Astrocyte of the spinal cord (primary cell): ENCODE measurements around the gene MED13L.

Experiments used
- DNase-seq: peaks from one replicate; pipeline ENCODE4 v3.0.0; 2011; ENCODE audit warnings: low read depth, low spot score
- H3K4me3 ChIP-seq: 2 replicates; pipeline ENCODE4 v1.5.1; 2011; ENCODE audit warnings: low read depth, mild to moderate bottlenecking, low read length, moderate library complexity
- in situ Hi-C: cut with HindIII; loops from 2 replicates; pipeline ENCODE4 v1.10.0; 2017; ENCODE audit warnings: low sequenced_read_pairs
- TF ChIP-seq, protein P1 (sequence below): IDR thresholded peaks from 2 replicates; pipeline ENCODE4 v1.5.1; 2012; ENCODE audit warnings: low read depth, mild to moderate bottlenecking, low read length, inconsistent platforms

MED13L gene

DNA sequence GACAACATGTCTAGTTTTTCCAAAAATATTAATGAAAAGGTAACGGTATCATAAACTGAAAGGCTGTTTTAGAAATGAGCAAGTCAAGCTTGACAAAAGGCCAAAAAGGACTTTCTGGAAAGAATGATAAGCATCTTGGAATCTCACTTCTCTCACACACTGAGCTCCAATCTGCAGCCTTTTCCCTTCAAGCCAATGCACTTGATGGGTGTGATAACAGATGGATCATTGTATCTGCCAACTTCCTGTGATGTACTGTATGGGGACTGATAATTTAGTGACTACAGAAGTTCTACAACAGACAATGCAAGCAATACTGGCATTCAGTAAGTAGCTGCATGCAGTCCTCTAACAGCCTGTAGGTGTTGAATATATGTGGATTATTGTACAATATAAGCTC lies 147.1 kb downstream of the MED13L start:
- in situ Hi-C loops, result no loop called here
- no peak overlapping the region for H3K4me3 ChIP-seq
- DNase-seq, result peak; percentile 52
- TF ChIP-seq, protein P1, sequence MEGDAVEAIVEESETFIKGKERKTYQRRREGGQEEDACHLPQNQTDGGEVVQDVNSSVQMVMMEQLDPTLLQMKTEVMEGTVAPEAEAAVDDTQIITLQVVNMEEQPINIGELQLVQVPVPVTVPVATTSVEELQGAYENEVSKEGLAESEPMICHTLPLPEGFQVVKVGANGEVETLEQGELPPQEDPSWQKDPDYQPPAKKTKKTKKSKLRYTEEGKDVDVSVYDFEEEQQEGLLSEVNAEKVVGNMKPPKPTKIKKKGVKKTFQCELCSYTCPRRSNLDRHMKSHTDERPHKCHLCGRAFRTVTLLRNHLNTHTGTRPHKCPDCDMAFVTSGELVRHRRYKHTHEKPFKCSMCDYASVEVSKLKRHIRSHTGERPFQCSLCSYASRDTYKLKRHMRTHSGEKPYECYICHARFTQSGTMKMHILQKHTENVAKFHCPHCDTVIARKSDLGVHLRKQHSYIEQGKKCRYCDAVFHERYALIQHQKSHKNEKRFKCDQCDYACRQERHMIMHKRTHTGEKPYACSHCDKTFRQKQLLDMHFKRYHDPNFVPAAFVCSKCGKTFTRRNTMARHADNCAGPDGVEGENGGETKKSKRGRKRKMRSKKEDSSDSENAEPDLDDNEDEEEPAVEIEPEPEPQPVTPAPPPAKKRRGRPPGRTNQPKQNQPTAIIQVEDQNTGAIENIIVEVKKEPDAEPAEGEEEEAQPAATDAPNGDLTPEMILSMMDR, result no peak

DNA sequence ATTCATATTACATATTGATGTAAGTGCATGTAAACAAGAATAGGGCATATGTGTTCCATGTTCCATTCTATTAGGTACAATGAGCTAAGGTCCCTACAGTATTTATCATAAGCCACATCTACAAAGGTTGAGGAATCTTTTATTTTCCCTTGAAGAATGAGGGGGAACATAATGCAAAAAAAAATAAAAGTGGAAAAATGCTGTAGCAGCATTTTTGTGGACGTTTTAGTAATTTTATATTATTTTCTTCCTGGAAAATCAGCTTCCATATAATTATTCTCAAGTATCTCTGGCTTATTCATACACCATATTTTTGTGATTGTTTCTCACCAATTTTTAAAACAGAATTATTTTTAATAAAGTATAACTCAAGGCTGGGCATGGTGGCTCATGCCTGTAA lies 148.7 kb downstream of the MED13L start:
- no peak for DNase-seq
- no peak overlapping the region for H3K4me3 ChIP-seq
- TF ChIP-seq, protein P1, result no peak
- in situ Hi-C loops, result no loop called here

DNA sequence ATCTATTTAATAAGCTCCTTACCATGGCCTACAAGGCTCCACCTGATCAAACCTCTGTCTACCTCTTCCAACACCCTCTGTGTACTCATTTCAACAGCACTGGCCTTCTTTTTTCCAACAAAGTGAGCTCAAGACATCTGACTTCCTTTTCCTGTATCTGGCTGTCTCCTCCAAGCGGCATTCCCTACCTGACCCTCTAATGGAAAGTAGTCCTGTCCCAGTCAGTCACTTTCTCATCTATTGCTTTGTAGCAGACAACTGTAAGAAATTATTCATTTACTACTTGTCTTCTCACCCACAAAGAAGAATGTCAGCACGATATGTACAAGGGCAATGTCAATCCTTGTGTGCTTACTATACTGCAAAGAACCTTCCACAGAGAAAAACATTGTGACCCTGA lies 149.6 kb downstream of the MED13L start:
- no peak for DNase-seq
- TF ChIP-seq, protein P1, result no peak
- in situ Hi-C loops, result no loop called here
- no peak overlapping the region for H3K4me3 ChIP-seq

DNA sequence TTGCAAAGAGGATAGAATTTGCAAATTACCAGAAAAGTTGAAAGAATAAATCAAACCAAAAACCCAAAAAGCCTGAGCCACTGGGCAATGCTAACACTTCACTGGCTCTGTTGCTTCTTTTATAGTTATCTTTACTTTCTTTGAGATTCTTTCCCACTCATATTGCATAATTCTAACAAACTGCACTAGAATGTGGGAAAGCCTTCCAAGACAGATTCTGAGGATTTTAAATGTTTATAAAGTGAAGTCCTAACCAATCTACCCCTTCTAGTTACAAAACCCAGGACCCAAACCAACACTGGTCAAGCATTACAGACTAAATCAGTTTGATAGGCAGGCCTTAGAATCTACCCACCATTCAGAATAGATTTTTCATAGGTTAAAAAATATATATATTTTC lies 150.9 kb downstream of the MED13L start:
- TF ChIP-seq, protein P1, result no peak
- in situ Hi-C loops, result no loop called here
- no peak overlapping the region for H3K4me3 ChIP-seq
- no peak for DNase-seq

DNA sequence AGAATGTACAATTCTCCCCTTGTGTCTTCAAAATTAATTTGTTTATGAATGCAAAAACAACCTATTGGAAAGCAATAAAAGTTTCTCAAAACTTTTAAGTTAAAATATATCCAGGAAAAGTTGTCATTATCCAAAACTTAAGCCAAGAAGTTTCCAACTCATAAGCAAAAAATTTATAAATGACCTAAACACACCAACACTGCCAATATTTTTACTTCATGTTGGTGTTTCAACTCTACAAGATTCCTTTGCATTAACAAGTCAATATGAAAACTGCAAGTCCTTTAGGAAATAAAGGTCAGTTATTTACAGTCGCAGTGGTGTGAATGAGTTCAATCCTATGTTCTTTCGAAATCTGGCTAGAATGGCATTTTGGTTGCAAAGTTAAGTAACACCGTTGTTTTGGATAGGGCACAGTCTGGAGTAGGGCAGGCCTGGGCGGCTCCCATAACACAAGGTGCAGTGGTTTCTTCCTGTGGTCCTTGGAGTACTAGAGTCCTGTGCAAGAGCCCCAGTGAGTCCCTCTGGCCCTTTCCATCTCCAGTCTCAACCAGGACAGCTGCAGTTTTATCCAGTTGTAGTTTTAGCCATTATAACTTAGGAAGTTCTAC lies 151.4 kb downstream of the MED13L start:
- in situ Hi-C loops, result no loop called here
- no peak overlapping the region for H3K4me3 ChIP-seq
- no peak for DNase-seq
- TF ChIP-seq, protein P1, result no peak

DNA sequence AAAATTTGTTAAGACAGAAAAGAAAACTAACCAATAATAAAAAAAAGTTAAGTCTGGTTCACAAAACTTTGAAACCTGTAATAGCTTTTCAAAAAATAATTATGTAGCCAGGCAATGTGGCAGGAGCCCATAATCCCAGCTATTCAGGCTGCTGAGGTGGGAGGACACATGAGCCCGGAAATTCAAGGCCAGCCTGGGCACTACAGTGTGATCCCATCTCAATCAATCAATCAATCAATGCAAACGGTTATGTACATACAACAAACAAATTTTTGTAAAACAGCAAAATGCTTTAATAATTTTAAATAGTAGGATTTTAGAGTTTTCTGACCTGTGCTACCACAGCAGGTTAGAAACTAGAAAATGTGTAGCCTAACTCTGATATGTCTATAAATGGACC lies 152.4 kb downstream of the MED13L start:
- no peak for DNase-seq
- in situ Hi-C loops, result no loop called here

More for the DNA sequence above, 152.4 kb downstream of the MED13L start:
- TF ChIP-seq, protein P1, result no peak
- no peak overlapping the region for H3K4me3 ChIP-seq
